ENCODE results near the gene CLIC3.

The CLIC3 gene

DNA sequence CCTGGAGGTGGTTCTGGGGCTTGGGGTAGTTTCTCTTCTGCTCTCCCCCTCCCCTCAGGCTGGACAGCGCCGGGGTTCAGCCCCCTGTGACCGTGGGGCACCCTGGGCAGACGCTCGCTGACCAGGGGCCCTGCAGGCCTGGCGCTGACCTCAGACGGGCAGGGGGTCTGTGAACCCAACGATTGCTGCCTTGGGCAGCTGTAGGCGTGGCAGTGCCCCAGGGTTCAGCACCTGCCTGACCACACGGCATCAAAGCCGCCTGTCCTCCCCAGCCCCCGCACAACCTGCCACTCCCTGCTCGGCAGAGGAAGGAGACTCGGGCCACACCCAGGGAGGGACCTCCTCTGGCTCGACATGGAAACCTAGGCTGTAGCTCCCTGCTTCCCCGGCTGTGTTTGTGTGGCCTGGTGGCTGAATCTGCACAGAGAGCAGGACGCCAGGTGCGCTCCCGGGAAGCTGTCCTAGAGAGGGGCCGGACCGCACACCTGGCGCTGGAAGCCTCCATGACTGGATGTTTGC lies 32.1 kb downstream of the CLIC3 start:
- no peak for DNase-seq (ENCODE audit: low spot score)

DNA sequence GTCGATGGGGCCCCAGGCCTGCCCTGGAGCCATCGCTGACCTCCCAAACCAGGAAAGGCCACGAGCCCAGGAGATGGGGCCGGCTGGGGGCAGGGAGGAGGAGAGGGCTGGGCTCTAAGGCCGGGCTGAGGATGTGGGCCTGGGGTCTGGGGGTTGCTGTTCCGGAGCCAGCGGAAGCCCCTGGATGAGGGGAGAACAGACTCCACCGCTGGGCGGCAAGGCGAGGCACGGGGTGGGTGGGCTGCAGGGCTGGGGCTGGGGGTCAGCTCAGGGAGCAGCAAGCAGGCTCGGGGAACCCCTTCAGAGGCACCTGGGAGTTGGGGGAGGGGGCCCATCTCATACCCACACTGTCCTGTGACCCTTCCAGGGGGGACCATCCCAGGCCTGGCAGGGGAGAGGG lies 32.6 kb downstream of the CLIC3 start:
- DNase-seq (ENCODE audit: low spot score): no peak

DNA sequence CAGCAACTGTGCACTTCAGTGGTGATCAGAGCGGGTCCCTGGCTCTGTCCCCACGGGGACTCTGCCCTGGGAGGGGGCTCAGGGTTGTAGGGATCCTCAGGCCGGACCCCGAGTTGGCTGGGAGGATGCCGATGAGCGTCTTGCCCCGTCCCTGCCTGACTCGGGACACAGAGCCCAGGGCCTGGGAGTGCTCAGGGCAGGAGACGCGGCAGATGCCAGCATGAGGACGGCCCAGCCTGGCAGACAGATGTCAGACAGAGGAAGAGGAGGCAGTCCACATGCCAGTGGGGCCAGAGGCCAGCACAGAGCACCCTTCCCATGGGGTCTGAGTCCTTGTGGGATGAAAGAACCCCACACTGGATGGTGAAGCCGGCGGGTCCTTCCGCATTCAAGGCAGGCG lies 33.0 kb downstream of the CLIC3 start:
- no peak for DNase-seq (ENCODE audit: low spot score)

DNA sequence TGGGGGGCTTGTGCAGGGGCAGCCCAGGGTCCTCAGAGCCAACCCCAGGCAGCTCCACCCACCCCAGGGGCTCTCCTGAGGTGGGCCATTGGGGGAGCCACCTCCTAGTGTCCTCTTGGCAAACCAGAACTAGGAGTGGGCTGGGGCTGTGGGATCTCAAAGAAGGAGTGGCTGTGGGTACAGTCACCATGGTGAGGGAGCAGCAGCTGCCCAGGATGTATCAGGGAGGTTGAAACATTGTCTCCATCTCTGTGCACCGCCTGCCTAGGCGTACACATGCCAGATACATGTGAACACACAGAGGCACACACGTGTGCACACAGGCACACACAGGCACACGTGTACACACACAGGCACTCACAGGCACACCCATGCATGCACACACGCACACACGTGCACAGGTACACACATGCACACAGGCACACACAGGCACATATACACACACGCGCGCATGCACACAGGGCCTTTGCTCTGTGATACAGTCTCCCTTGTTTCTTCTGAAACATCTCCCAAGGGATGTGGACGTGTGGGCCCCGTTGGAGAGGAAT lies 33.6 kb downstream of the CLIC3 start:
- no peak for DNase-seq (ENCODE audit: low spot score)

DNA sequence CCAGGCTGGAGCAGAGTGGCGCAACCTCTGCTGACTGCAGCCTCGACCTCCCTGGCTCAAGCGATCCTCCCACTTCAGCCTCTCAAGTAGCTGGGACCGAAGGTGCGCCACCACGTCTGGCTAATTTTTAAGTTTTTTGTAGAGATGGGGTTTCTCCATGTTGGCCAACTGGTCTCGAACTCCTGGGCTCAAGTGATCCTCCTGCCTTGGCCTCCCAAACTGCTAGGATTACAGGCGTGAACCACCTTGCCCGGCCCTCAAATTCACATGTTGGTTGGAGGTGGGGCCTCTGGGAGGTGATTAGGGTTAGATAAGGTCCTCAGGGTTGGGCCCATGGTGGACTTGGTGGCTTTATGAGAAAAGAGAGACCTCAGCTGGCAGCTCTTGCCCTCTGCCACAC lies 34.2 kb downstream of the CLIC3 start:
- DNase-seq (ENCODE audit: low spot score): no peak

DNA sequence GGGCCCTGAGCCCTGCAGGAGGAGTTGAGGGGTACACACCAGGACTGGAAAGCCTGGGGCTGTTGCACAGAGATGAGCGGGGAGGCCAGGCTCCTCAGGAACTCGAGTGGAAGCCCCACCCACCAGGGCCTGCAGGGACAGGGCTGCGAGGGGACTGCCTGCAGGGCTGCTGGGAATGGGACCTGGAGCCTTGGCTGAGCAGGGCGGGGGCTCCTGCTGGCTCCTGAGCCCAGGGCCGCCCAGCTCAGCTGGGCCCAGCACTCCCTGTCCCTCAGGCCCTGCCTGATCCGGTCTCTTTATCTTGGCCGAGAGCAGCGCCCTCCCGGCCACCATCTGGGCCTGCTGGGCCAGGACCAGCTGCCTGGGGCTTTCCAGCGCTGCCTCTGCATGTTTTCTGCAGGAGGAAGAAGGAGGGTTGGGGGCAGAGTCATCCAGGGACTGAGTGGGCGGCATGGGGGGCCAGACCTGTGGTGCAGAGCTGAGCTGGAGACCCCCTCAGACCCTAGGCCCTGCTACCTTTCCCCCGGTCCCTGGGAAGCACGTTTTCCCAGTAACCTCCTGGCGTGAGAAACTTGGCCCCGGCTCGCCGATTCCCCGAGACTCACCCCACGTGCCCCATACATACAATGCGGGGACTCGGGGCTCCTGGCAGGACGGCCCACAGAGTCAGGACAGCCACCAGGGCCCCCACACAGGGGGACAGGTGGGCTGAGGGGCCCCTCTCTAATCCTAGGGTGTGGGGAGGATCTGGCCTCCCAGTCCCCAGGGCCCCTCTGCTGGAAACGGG lies 34.9 kb downstream of the CLIC3 start:
- no peak for DNase-seq (ENCODE audit: low spot score)

DNA sequence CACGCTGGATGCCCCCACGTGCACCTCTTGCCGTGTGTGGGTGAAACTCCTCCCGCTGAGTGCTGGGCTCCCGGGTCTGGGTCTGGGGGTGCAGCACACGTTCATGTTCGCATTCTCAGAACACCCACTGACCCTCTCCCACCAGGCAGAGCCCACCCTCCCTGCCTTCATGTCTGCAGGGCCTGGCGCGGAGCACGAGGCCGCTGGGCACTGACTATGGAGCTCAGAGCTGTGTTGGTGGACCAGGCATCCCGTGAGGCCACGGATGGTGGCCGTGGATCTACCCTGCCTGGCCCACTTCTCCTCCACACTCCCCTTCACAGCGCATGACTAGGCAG lies 35.5 kb downstream of the CLIC3 start:
- DNase-seq (ENCODE audit: low spot score): no peak

DNA sequence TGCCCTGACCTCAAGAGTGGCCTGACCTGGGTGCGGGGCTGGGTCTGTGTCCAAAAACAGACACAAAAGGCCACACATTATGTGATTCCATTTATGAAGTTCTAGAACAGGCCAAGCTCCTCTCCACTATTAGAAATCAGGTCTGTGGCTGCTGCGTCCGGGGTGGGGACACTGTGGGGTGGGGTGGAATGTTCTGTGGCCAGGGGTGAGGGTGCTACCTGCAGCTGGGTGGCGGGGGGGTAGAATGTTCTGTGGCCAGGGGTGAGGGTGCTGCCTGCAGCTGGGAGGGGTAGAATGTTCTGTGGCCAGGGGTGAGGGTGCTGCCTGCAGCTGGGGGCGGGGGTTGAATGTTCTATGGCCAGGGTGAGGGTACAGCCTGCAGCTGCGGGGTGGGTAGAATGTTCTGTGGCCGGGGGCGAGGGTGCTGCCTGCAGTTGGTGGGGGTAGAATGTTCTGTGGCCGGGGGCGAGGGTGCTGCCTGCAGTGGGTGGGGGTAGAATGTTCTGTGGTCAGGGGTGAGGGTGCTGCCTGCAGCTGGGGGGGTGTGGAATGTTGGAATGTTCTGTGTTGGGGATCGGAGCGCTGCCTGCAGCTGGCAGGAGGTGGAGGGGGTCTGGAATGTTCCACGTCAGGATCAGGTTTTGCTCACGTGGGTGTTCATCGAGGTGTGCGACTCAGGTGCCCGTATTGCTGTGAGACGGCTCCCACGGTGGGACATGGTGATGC lies 36.0 kb downstream of the CLIC3 start:
- DNase-seq (ENCODE audit: low spot score): no peak

DNA sequence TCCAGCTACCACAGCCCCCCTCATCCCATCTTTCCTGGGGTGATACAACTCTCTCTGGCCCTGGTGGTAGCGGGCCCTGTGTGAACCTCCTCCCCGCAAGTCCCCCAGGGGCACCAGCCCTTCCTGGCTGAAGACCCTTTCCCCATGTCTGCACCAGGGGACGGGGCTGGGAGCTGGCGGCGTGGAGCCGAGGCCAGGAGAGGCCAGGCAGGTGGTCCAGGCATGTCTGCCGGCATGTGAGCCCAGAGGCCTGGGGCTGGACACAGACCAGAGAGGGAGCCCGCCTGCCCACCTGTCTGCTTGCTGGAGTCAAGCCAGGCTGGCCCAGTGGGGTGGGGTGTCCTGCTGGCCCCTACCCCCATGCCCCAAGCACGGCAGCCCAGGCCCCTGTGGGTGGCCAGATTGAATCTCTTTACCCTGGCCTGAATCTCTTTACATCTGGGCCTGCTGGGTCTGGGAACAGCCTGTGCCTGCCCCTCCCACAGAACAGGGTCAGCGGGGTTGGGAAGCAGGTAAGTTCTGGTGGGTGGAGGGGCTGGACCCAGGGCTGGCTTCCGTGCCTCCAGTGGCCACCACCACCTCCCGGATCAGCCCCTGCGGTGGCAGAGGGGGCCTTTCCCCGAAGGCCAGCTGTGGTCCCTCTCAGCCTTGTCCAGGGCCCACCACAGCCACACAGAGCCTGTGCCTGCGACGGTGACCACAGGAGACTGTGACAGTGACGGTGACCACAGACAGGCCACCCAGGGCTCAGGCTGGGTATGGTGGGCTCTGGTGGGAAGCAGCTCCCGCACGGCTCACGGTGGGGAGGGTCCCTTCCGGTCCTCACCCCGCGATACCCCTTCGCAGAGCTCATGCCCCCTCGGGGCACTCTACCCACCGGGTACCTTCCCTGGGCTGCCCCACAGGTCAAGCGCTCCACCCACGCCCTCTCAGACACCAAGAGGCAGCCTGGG lies 37.2 kb downstream of the CLIC3 start:
- DNase-seq (ENCODE audit: low spot score): no peak

DNA sequence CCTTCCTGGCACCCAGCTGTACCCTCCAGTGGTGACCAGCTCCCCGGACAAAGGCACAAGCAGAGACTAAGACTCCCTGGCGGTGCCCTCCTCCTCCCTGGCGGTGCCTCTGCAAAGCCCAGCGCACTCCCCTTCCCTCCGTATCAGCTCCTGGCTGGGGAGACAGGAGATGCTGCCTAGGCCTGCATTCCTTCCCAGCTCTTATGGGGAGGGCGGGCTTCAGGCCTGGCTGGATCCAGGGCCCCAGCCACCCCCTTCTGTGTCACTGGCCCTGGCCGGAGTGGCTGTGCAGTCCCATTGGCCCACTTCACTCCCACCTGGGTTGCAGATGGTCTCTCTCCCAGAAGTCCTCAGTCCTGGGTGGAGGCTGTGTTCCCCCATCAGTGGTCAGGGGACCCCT lies 37.9 kb downstream of the CLIC3 start:
- DNase-seq (ENCODE audit: low spot score): no peak

DNA sequence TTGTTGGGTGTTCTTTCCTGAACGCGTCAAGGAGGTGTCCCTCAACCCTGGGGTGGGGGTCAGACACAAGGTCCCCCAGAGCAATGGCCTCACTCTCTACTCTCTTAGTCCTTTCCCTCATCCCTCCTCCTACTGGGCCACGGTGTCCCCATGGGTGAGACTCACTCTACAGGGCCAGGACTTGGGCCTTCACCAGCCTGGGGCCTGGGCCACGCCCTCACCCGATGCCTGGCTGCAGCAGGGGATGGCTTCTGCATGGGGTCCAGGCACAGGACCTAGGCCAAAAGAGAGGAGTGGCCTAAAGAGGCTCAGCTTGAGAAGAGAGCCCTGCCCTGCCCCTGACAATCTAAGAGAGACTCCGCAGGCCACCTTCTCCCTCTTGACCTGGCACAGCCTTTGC lies 38.5 kb downstream of the CLIC3 start:
- DNase-seq (ENCODE audit: low spot score): no peak

DNA sequence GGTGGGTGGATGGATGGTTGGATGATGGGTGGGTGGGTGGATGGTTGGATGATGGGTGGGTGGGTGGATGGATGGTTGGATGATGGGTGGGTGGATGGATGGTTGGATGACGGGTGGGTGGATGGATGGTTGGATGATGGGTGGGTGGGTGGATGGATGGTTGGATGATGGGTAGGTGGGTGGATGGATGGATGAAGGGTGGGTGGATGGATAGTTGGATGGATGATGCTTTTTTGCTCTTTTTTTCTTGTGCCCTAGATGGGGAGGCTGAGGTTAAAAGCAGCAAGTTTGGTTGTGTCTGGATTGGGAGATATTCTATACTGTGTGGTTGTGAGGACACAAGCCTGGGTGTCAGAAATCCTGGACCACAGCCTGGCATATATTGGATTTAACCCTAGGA lies 38.9 kb downstream of the CLIC3 start:
- DNase-seq (ENCODE audit: low spot score): no peak

DNA sequence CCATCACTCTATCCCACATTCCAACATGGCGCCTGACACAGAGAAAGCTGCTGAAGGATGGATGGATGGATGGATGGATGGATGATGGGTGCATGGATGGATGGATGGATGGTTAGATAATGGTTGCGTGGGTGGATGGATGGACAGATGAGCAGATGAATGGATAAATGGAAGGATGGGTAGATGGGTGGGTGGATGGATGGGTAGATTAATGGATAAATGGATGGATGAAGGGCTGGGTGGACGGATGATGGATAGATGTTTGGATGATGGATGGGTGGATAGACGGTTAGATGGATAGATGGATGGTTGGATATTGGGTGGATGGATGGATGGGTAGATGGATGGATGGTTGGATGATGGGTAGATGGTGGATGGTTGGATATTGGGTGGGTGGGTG lies 39.8 kb downstream of the CLIC3 start:
- DNase-seq (ENCODE audit: low spot score): no peak

DNA sequence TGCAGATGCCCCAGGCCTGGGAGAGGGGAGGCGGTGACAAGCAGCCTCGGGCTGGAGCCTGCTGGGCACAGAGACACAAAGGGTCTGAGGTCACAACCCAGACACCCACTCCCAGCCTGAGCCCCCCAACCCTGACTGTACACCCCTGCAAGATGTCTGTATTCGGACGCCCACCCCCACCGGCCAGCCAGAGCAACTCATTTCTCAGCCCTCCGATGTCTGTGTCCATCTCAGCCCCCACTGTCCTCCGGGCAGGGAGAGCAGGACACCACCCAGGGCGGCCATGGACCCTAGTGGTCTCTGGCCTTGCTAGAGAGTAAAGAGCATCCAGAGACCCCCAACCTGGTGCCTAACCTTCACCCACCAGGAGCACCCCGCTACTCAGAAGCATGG lies 40.4 kb downstream of the CLIC3 start:
- no peak for DNase-seq (ENCODE audit: low spot score)

DNA sequence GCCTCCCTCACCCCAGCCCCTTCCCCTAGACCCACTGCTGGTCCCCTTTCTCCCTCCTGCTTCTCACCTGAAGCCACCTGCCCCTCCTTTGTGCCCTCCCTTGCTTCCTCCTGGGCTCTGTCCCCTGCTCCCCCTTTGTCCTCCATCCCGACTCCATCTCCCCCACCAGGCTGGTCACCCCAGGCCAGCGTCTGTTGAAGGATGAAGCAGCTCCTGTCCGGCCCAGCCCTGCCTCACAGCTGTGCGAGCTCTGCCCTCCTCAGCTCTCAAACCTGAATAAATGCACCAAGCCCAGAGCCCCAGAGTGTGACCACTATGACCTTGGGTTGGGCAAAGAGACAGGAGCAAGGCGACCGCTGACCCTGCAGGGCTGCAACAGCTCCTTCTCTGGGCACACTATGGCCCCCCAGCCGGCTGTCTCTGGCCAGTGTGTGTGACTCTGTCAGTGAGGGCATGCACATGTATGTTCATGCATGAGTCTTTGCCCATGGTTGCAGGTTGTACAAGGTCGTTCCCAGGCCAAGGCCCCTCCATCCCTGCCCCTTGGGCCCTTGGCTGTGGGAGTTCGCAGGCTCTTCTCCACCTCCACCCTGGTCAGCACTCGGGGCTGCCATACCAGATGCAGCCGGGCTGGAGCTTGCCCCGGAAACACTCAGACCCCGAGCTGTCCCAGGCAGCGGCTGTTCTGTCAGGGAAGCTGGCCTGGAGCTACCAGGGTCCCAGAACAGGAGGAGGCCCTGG lies 41.0 kb downstream of the CLIC3 start:
- DNase-seq (ENCODE audit: low spot score): no peak

DNA sequence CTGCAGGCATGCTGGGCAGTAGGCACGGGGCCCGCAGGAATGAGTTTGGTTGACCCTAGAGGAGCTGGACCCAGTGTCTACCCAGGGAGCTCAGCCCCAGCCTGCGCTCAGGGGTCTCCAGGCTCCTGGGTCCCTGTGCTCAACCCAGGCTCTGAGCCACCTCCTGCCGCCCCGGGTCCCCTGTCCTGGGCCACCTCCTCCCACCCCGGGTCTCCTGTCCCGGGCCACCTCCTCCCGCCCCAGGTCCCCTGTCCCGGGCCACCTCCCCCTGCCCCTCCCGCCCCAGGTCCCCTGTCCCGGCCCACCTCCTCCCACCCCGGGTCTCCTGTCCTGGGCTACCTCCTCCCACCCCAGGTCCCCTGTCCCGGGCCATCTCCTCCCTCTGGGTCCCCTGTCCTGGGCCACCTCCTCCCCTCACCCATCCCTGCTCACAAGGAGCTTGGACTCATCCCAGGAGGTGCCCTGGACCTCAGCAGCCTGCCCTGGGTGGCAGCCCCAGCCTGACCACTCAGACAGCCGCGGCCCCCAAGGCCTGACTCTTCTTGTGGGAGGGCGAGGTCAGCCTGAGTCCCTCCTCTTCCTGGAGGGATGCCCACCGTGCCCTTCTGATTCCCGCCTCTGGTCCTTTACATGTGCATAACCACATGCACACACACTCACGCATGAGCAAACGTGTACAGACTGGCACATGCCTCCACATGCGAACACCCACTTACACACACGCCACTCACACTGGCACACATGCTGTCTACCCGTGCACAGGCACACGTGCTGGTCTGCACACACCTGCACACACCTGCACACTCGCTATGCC lies 41.9 kb downstream of the CLIC3 start:
- DNase-seq (ENCODE audit: low spot score): no peak

DNA sequence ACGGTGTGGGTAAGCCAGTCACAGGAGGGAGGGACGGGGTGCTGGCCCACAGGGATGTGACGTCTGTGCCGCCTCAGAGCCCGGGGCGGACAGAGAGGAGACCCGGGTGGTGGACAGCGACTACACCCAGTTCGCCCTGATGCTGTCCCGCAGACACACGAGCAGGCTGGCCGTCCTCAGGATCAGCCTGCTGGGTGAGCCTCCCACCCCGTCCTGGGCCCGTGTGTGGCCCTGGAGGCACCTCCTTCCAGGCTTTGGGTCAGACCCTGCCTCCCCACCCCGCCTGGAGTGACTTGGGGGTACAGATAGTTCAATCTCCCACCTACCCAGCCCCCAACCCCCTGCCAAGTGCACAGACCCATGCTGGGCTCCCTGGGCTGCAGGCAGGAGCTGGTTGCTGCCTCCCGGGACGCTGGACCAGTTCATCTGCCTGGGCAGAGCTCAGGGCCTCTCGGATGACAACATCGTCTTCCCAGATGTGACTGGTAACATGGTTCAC lies 42.5 kb downstream of the CLIC3 start:
- no peak for DNase-seq (ENCODE audit: low spot score)

DNA sequence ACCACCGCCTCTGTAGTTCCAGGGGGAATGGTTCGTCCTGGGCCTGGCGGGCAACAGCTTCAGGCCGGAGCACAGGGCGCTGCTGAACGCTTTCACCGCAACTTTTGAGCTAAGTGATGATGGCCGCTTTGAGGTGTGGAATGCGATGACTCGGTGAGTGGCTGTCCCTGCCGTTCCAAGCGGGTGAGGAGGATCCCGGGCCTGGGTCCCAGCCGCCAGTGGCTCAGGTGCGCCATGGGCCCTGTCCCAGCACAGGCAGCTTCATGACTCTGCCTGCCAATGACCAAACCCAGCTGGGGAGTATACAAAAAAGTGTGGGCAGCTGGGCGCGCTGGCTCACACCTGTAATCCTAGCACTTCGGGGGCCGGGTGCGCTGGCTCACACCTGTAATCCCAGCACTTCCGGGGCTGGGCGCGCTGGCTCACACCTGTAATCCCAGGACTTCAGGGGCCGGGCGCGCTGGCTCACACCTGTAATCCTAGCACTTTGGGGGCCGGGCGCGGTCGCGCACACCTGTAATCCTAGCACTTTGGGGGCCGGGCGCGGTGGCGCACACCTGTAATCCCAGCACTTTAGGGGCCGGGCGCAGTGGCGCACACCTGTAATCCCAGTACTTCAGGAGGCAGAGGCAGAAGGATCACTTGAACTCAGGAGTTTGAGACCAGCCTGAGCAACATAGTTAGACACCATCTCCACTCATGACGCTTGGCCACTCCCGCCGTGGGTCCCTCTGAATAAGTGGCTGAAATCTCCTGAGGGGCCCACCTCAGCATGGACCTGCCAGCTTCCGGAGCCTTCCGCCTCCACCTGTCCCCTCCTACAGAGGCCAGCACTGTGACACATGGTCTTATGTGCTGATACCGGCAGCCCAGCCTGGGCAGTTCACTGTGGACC lies 43.2 kb downstream of the CLIC3 start:
- DNase-seq (ENCODE audit: low spot score): no peak

DNA sequence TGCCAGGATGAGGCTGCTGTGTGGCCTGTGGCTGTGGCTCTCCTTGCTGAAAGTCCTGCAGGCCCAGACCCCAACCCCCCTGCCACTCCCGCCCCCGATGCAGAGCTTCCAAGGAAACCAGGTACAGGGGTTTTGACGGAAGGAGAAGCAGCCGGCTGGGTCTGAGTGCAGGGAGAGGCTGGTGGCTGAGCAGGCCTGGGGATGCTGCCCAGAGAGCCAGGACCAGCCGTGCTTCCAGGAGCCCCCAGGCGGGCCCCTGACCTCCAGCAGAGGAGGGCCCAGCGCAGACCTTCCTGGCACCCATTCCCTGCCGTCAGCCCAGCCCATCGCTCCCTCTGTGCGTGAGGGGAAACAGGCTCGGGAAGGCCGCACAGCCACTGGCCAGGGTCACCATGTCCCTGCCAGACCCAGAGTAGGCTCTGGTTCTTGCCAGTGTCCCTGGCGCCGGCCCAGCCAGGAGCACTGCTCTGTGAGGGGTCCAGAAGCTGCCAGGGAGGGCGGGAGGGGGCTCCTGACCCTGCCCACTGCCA lies 44.0 kb downstream of the CLIC3 start:
- DNase-seq (ENCODE audit: low spot score): no peak

Data from left forelimb (tissue), 1 donor.